Activated gamma-delta T cell treated with Interleukin-2 at 50 U/mL for 16 hours (primary cell): ENCODE results near the gene HEATR5A.

Experiments
- DNase-seq: peaks from one replicate; pipeline ENCODE4 v3.0.0-alpha.2; 2020

The HEATR5A gene

DNA sequence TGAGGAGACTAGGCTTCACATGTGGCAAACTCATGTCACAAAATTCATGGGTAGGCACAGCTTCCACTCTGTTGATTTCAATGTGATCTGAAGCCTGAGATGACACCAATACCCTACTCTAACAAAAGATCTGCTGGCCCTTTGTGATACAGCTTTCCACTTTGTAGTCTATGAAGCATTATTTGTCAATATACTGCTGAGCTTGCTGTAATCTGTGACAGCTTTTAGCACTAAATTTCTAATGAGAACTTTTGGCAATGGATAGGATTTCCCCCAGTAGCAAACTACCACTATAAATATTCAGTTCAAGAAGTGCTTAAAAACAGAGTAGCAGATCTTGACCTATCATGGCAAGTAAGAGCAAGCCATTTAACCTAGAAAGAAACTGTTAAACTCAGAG lies 5.6 kb upstream of the HEATR5A start:
- DNase-seq: no peak

DNA sequence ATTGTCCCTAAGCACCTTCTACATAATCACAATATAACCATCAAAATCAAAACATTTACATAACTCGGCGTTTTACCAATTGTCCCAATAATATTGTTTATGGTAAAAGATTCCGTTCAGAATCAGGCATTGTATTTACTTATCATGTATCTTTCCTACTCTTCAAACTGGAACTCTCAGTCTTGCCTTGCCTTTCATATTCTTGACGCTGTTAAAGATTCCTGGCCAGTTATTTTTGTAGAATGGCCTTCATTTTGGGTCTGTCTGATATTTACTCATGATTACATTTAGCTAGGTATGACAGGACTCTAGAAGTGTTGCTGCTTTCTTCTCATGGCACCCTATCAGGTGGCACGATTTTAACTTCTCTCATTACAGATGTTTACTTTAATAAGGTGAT lies 850 bp upstream of the HEATR5A start:
- DNase-seq: no peak

DNA sequence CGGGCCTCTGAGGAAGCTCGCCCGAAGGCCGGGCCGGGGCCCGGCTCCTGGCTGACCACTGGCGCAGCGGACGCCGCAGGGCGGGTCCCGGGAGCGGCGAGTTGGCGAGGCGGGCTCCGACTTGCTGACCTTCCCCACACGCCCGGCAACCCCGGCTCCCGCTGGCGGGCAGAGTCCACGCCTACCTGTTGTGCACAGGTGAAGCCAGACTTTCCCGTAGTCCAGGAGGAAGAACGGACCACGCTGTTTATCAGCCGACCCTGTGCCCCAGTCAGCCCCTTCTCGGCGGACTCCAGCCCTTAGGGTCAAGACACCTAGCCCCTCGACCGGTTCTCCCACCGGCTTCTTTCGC lies 407 bp downstream of the HEATR5A start:
- DNase-seq: peak; percentile 7

DNA sequence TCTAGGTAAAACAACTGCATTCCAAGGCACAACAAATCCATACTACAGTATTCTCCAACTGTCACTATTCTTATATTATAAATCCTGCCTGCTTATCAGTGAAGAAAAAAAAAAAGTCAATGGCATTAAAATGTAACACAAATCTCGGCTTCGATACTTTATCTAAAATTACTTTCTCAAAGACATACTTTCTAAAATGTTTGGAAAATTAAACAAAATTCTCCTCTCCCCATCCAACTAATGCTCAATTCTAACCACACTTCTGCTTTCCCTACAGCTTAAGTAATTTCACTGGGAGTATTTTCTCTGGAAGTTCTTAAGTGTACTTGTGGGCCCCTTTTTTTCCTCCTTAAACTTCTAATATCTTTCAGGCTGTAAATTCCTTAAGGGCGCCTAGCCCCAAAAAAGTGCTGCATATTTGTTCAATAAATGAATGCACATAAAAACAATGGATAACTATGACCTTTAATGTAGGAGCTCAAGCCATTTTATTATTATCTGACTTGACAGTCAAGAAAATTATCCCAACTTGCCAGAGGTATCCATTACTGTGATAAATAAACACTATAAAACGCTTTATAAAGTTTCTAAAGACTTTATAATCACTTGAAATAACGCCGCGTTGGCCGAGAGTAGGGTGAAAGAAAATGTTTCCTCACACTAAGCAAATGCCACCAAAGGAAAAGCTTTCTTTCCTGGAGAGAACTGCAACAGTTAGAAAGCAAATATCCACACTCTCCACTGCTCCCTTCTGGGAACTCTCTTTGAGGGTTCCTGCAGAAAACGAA lies 977 bp downstream of the HEATR5A start:
- DNase-seq: no peak

DNA sequence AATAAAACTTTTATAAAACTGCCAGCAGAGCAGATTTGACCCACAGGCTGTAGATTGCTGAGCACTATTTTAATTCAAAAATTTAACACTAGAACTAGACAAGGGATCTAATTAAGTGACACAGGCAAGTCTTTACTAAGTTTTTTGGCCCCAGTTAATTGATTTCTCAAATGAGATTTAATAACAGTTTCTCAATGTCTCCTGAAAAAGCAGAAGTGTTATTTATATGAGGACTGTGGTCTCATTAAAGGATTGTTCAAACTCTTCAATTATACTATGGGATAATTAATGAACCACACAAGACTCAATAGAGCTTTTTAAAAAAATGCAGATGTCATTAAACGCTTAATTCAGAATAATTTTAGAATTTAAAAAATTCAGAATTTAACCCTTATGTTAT lies 1.9 kb downstream of the HEATR5A start:
- no peak for DNase-seq

DNA sequence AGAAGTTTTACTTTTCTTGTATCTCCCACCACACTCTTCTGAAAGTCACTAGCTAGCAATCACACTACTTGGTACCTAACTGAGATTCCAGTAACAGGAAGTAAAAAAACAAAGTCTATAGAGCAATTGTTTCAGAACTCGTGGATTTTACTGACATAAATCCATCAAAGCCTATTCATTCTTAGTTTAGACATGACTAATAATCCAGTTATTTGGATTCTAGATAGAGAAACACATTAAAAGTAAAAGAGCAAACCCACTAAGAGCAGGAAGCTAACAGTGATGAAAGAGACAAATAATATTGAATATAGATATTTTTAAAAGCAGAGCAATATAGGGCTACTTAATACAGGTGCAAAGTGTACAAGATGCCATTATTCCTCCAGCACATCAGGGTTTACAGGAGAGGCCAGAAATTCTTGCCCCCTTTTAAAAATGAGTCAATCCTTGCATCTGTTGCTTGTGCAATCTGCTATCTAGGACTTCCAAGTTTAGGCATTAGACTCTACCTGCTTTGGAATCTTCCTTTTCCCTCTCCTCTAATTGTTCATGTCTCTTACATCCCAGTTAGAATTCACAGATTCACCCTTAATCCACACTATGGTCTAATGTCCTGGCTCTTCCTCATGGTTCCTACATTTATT lies 6.0 kb downstream of the HEATR5A start:
- no peak for DNase-seq

DNA sequence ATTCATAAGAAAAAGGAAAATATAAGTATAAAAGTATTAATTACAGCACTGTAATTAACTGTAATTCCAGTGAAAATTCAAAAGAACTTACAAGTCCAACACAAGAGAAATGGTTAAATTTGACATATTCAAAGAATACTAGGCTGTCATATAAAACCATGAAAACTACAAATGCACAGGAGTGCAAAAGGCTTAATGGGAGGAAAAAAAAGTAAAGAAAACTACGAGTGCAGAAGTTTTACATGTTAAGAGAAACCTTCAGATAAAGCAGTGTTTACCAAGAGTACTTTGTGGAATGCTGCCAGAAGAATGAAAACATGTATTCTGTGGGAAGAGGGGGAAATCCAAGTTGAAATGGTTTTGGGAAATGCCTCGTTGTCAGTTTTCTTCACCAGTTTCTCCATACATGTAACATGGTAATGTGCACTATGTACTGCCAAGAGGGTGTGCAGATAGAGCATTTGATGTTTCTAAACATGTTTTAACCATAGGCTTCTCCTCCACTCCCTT lies 9.1 kb downstream of the HEATR5A start:
- no peak for DNase-seq

DNA sequence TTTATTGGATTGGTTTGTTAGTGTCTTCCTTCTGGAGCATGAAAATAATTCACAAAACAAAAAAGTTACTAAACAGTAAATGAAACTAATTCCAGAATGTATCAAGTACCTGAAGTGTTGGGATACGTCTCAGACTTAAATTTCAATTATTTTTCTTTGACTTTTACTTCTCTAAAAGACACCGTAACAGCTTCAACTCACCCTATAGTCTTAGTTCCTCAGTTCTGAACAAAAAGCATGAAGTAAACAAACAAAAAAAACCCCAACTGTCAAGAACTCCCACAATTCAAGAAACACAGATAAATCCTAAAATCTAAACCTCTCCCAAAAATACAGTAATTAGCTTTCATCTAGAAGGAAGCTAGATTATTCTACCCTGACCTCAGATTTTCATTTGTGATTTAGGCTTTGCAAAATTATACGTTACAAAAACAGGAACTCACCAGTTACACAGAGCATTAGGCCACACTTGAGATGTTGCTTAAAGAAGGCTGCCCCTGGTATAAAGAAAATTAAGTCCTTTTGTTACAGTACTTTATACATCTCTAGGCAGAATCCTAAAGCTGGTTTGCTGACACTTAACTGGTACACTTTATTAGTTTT lies 10.2 kb downstream of the HEATR5A start:
- no peak for DNase-seq

DNA sequence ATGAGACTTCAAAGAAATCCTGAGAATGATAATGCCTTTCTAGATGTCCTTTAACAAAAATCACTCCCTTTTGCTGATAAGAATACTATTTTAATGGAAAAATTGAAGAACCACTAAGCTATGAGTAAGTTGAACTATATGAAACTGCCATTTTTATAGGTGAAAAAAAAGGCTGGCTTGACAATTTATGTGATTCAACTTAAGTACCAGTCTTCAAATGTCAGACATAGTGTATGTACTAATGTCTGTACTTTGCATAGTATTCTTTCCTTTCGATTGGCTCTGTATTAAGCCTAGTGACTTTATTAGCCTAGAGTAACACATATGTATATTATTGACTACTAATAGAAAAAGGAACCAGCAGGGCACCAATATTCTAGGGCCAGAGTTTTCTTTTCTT lies 11.9 kb downstream of the HEATR5A start:
- DNase-seq: no peak

DNA sequence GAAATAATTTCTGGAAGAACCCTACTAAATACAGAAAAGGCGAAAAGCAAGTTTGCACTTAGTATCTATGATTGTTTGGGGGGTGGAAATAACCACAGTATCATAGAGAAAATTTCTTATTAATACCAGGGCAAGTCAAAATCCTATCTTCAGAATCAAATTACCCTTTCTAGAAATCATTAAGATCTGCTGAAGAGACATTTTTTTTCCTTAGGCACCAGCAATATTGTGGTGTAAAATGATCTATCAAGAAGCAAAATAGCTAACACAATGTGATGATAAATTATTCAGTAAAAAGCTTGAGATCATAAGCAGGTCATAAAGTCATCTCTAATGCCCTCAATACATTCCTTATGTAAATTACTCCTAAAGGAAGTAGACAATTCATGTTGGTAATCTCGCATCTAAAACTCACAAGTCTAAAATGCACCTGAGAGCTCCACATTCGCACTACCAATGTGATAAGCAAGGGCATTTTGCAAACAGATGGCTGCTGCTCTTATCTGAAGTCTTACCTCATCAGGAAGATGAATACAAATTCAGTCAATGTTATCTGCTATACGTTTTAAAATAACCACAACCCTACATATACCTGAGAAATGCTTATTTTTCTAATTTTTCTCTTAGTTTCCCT lies 14.6 kb downstream of the HEATR5A start:
- DNase-seq: no peak

DNA sequence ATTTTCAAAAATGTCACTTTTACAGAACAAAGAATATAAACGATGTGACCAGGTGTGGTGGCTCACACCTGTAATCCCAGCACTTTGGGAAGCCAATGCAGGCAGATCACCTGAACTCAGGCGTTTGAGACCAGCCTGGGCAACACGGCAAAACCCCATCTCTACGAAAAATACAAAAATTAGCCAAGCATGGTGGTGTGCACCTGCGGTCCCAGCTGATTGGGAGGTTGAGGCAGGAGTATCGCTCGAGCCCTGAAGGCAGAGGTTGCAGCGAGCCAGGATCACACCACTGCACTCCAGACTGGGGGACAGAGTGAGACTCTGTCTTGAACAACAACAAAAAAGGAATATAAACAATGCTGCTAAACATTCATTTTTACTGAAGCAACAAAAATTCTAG lies 15.2 kb downstream of the HEATR5A start:
- no peak for DNase-seq

DNA sequence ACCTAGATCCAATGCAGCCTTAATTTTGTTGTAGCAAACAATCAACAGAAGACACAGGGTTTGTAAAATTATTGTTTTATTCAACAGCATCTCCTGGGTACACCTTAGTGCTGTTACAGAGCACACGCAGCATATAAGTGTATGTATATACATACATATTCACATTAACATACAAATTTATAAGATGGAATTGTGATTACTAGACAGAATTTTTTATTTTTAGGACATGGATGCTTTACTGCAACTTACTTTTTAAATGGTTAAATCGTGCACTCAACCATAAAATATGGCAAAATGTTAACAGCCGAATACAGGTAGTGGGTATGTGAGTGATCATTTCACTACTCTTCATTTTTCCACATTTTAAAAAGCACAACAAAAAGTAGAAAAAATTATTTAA lies 16.6 kb downstream of the HEATR5A start:
- no peak for DNase-seq

DNA sequence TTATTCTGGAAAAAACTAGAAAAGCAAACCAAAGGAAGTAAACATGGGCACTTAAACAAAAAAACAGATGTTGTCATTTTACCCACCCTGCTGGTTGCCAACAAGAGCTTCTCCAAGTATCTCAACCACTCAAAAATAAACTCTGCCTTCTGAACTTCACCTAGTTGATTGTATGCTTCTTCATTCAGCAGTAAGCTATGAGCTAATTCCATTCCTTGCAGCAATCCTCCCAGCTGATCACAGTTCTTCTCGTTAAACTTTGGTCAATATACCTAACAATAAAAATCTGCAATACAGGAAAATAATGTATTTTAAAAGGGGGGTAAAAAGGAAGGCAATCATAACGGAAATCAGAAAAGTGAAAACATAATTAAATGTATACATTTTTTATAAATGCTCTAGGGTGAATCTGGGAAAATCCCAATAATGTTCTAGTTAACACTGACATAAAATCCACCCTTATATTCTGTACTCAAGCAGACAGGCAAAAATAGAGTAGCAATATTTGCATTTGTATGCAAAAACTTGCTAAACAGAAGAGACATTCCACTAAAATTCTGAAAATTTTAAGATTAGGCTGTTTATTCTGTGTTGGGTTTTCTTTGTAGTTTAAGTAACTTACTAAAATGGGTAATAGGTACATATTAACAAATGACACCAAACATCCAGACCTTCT lies 17.4 kb downstream of the HEATR5A start:
- DNase-seq: no peak

DNA sequence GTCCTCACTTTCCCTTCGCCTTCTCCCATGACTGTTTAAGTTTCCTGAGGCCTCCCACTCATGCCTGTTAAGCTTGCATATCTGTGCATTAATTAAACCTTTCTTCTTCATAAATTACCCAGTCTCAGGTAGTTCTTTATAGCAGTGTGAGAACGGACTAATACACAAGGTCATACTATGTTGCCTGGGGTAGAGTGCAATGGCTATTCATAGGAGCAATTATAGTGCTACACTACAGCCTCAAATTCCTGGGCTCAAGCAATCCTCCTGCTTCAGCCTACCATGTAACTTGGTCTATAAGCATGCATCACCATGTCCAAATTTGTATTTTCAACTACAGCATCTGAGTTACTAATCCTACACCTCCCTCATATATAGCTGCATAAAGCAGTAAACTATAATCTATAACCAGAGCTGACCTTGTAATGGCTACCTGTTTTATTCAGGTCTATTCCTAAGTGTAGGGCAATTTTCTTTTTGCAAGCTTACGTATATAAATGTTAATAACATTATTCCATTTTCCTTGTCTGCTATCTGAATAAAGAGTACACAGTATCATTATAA lies 18.9 kb downstream of the HEATR5A start:
- DNase-seq: no peak

DNA sequence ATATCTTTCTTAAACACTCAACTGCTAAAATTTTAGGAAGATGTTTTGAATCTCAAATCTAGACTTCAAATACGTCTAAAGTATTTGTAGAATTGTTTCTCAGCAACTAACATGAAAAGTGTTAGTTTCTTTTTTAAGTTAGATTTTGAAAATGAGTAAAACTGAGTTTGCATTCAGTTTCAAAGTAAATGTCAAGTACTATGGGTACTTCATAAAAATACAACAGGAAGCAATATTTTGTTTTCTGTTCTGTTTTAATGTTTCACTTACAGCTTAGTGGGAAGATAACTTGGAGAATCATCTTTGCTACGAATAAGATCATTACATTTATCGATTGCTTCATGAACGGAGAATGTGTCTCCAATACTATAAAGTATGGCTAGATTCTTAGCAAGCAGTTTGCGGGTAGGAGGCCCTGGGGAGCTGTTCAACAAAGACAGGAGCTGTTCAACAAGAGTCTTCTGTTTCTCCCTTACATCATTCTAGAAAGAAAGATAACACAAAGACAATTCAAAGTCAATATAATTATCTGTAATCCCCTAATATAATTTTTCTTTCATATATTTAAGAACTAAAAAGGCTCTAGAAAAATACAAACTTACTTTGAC lies 20.2 kb downstream of the HEATR5A start:
- no peak for DNase-seq

DNA sequence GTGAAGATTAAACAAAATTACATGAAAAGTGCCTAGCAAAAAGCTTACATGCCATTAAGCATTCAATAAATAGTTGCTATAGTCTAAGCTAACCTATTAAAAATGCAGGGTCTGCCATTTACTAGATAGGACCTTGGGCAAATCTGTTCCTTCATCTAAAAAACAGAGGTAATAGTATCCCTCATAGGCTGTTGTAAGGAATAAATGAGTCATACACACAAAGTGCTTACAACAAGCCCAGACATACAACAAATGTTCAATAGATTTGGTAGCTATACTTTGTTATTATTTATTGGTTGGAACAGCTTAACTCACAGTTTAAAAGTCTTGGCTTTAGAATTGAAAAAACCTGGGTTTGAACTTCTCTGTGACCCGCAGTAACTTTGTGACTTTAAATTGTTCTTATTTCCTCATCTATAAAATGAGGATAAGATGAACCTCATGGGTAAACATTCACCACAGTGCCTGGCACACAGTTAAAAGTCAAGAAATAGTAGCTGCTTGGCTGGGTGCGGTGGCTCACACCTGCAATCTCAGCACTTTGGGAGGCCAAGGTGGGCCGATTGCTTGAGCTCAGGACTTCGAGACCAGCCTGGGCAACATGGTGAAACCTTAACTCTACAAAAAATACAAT lies 24.7 kb downstream of the HEATR5A start:
- DNase-seq: no peak

DNA sequence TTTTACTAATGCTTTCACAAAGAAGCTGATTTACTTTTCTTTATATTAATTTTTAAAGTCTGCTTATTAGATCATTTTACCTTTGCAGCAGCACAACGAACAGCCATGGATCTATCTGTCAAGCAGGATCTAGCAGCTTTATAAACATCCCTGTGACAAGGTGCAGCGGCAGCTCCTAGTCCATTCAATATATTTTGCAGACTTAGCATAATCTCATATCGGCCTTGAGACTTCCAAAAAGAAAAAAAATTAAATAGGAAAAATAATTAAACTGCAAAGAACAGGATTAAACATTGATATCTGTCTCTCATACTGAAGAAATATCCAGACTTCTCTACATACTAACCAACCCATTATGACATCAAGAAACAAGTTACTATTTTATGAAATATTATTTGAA lies 25.2 kb downstream of the HEATR5A start:
- no peak for DNase-seq

DNA sequence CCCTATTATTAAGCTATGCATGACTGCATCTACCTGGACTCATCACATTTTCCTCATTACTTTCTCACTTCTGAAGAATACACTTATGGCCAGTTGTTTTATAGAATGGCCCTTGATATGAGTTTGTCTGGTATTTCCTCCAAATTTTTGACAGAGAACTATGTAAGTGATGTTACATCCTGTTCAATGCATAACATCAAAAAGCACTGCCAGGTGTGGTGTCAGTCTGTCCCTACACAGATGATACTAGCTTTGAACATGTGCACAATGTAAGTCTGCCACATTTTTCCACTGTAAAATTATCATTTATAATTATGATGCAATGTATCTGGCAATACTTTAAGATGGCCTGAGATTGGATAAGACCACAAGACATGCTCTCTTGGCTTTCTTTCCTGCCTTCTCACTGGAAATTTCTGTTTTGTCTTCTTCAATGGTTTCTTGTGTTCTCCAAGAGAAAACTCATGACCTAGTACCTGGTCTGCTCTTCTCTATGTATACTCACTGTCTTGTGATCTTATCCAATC lies 28.3 kb downstream of the HEATR5A start:
- no peak for DNase-seq

DNA sequence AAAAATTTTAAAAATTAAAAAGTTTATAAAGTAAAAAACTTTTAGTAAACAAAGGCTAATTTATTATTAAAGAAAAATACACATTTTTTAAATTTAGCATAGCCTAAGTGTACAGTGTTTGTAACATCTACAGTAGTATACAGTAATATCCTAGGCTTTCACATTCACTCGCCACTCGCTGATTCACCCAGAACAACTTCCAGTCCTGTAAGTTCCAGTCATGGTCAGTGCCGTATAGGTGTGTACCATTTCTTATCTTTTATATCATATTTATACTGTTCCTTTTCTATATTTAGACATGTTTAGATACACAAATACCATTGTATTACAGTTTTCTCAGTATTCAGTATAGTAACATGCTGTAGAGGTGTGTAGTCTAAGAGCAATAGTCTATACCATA lies 28.9 kb downstream of the HEATR5A start:
- DNase-seq: no peak

DNA sequence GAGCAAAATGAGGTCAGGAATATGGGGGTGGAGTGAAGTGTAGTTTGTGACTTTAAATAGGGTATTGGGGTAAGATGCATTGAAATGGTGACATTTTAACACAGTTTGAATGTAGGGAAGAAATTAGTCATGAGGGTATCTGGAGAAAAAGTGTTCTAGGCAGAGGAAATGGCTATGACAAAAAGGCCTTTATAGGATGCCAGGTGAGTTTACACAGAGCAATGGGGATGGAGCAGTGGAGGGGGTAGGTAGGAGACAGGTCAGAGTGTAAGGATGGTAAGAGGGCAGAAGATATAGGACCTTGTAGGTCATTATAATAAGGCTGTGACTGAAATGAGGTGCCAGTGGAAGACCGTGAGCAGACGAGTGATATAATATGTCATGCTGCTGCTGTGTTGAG lies 30.4 kb downstream of the HEATR5A start:
- DNase-seq: no peak

DNA sequence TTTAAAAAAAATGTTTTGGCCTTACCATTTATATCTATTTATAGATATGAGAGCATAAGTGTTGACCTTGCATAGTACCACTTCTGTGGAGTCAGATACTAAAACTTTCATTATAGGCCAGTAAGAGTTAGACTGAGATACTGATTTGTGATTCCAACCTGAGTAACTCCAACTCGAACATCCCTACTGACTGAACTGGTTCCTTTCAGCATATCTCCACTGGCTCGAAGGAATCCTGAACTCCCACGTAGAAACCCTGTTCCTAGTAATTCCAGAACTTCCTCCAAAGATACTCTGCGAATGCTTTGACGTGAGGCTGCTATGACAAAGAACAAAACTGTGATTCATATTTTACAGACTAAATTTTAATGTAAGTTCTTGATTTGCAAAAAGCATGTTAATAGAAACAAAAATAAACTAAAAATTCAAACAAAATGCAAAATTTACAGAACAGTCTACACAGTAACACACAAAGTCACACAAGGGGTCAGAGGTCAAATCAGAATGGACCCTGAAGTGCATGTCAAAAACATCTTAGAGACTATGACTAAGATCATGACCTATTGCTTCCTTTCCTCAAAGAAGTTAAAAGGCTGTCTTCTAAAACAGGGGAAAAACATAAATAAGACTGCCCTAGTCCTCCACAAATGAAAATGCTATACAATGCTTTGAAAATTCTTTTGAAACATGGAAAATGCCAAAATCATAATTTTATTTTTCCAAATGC lies 31.5 kb downstream of the HEATR5A start:
- no peak for DNase-seq
